ENCODE data around the gene TNNC1. TPM values are rescaled to one million over a fixed set of nuclear protein-coding genes. Genes with fewer than 3 reads are reported as not detected.

The TNNC1 gene
- polyA plus RNA-seq, 1 donor from 2014 or later, result 2.2 TPM

DNA sequence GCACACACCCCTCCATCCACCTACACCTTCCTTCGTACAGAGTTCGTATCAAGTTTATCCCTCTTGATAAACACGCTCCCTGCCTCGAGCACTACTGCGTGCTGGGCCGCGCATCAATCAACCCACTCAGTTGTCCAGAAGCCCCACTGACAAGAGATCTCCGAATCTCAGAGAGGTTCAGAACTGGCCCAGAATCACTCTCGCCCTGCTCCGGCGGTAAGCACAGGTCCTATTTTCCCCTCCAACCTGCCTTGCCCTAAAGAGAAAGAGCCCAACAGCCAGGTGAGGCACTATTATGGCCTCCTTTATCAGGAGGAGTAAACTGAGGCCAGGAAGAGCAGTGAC is 1.1 kb upstream of the TNNC1 start:
- H4K20me1 ChIP-seq (ENCODE audit: insufficient read depth), result no peaks in the 10 kb centered on the region
- peak overlapping the region; percentile 64 for H3K27ac ChIP-seq (ENCODE audit: low read length)
- no peaks in the 10 kb centered on the region for H3K36me3 ChIP-seq (ENCODE audit: insufficient read depth, low read length)
- H3F3A ChIP-seq (ENCODE audit: insufficient read depth, low read length, poor library complexity, severe bottlenecking), result peaks cover 6% of the 10 kb centered on the region
- no peaks in the 10 kb centered on the region for H3K9me2 ChIP-seq (ENCODE audit: insufficient read depth, low read length)
- peaks cover 30% of the 10 kb centered on the region for H3K79me2 ChIP-seq (replicated peaks; ENCODE audit: insufficient read depth, low read length)
- TF ChIP-seq TAF1 (IDR thresholded peaks at IDR 0.05; ENCODE audit: low read depth) (no peak), SMC3 (conservative IDR thresholded peaks at IDR 0.05; ENCODE audit: poor library complexity) (no peak), EP300 (conservative IDR thresholded peaks at IDR 0.05; ENCODE audit: poor library complexity, severe bottlenecking) (no peak), RAD21 (conservative IDR thresholded peaks at IDR 0.05) (no peak), EZH2 (IDR thresholded peaks at IDR 0.05; ENCODE audit: borderline replicate concordance, insufficient read depth, low read length, poor library complexity, severe bottlenecking) (no peak), POLR2AphosphoS5 (IDR thresholded peaks at IDR 0.05) (no peak), MXI1 (conservative IDR thresholded peaks at IDR 0.05; ENCODE audit: poor library complexity, severe bottlenecking) (no peak)
- TF ChIP-seq, protein P1, sequence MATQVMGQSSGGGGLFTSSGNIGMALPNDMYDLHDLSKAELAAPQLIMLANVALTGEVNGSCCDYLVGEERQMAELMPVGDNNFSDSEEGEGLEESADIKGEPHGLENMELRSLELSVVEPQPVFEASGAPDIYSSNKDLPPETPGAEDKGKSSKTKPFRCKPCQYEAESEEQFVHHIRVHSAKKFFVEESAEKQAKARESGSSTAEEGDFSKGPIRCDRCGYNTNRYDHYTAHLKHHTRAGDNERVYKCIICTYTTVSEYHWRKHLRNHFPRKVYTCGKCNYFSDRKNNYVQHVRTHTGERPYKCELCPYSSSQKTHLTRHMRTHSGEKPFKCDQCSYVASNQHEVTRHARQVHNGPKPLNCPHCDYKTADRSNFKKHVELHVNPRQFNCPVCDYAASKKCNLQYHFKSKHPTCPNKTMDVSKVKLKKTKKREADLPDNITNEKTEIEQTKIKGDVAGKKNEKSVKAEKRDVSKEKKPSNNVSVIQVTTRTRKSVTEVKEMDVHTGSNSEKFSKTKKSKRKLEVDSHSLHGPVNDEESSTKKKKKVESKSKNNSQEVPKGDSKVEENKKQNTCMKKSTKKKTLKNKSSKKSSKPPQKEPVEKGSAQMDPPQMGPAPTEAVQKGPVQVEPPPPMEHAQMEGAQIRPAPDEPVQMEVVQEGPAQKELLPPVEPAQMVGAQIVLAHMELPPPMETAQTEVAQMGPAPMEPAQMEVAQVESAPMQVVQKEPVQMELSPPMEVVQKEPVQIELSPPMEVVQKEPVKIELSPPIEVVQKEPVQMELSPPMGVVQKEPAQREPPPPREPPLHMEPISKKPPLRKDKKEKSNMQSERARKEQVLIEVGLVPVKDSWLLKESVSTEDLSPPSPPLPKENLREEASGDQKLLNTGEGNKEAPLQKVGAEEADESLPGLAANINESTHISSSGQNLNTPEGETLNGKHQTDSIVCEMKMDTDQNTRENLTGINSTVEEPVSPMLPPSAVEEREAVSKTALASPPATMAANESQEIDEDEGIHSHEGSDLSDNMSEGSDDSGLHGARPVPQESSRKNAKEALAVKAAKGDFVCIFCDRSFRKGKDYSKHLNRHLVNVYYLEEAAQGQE (IDR thresholded peaks at IDR 0.05; ENCODE audit: borderline replicate concordance), result no peak
- TF ChIP-seq, protein P2, sequence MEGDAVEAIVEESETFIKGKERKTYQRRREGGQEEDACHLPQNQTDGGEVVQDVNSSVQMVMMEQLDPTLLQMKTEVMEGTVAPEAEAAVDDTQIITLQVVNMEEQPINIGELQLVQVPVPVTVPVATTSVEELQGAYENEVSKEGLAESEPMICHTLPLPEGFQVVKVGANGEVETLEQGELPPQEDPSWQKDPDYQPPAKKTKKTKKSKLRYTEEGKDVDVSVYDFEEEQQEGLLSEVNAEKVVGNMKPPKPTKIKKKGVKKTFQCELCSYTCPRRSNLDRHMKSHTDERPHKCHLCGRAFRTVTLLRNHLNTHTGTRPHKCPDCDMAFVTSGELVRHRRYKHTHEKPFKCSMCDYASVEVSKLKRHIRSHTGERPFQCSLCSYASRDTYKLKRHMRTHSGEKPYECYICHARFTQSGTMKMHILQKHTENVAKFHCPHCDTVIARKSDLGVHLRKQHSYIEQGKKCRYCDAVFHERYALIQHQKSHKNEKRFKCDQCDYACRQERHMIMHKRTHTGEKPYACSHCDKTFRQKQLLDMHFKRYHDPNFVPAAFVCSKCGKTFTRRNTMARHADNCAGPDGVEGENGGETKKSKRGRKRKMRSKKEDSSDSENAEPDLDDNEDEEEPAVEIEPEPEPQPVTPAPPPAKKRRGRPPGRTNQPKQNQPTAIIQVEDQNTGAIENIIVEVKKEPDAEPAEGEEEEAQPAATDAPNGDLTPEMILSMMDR (IDR thresholded peaks at IDR 0.05; ENCODE audit: poor library complexity, severe bottlenecking), result no peak
- no peaks in the 10 kb centered on the region for H3K9me3 ChIP-seq (ENCODE audit: low read length)
- peak overlapping the region; percentile 95 for H3K4me3 ChIP-seq (ENCODE audit: low read length)
- H3K27me3 ChIP-seq (ENCODE audit: insufficient read depth, low read depth, low read length), result no peaks in the 10 kb centered on the region
- peak overlapping the region; percentile 15 for H3K4me2 ChIP-seq (ENCODE audit: low read length)
- H2AFZ ChIP-seq (ENCODE audit: low read depth, low read length), result peak overlapping the region; percentile 78
- H3K9ac ChIP-seq (ENCODE audit: low read length), result peak overlapping the region; percentile 67

DNA sequence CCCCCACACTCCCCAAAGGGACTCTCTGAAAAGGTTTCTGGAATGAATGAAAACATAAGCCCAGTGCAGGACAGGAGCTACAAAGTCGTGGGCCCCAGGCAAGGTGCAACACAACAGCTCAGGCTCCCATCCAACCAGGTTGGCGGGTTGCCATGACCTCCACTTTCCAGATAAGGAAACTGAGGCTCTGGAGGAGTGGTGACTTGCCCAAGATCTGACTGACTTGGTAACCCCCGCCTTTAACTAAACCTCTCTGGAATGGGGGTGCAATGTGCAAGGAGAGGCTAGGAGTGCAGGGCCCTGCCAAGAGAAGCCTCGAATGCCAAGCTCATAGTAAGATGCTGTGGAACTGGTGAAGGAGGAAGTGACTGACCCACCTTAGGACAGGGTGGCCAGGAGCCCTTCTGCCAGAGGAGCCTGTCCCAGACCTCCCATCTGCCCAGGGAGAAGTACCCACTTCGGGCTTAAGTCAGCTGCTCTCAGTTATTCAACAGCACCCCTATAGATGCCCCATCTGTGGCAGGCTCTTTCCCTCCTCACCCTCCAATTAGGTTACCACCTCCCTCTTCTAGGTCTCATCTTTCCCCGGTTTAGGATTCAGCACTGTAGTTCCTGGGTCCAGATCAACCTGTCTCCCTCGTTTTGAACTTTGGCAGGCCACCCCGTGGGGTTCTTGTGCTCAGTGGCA is 553 bp upstream of the TNNC1 start:
- no peak for TF ChIP-seq EZH2 (IDR thresholded peaks at IDR 0.05; ENCODE audit: borderline replicate concordance, insufficient read depth, low read length, poor library complexity, severe bottlenecking)
- no peak for TF ChIP-seq POLR2AphosphoS5 (IDR thresholded peaks at IDR 0.05)
- no peak for TF ChIP-seq EP300 (conservative IDR thresholded peaks at IDR 0.05; ENCODE audit: poor library complexity, severe bottlenecking)
- no peak for TF ChIP-seq SMC3 (conservative IDR thresholded peaks at IDR 0.05; ENCODE audit: poor library complexity)
- no peak for TF ChIP-seq MXI1 (conservative IDR thresholded peaks at IDR 0.05; ENCODE audit: poor library complexity, severe bottlenecking)
- TF ChIP-seq, protein P2 (IDR thresholded peaks at IDR 0.05; ENCODE audit: poor library complexity, severe bottlenecking), result no peak
- Histone ChIP-seq H4K20me1 (ENCODE audit: insufficient read depth) (no peaks in the 10 kb centered on the region), H3K27ac (ENCODE audit: low read length) (peak overlapping the region; percentile 64), H3K4me3 (ENCODE audit: low read length) (no peak overlapping the region), H3K9ac (ENCODE audit: low read length) (peak overlapping the region; percentile 67), H3K36me3 (ENCODE audit: insufficient read depth, low read length) (no peaks in the 10 kb centered on the region), H3K4me2 (ENCODE audit: low read length) (no peak overlapping the region), H3F3A (ENCODE audit: insufficient read depth, low read length, poor library complexity, severe bottlenecking) (peaks cover 6% of the 10 kb centered on the region), H2AFZ (ENCODE audit: low read depth, low read length) (no peak overlapping the region), H3K79me2 (replicated peaks; ENCODE audit: insufficient read depth, low read length) (peaks cover 30% of the 10 kb centered on the region), H3K9me3 (ENCODE audit: low read length) (no peaks in the 10 kb centered on the region), H3K9me2 (ENCODE audit: insufficient read depth, low read length) (no peaks in the 10 kb centered on the region), H3K27me3 (ENCODE audit: insufficient read depth, low read depth, low read length) (no peaks in the 10 kb centered on the region)

Measured in neural cell (in vitro differentiated cells).